GM12874 (cell line): ENCODE results near the gene KRT5.

Source experiments
- TF ChIP-seq, protein P1 (sequence below): IDR thresholded peaks from 2 replicates; pipeline ENCODE4 v1.5.1; 2011; ENCODE audit warnings: low read depth, mild to moderate bottlenecking, control low read depth, low read length, moderate library complexity; ENCODE audit not compliant: insufficient read depth

The KRT5 gene

DNA sequence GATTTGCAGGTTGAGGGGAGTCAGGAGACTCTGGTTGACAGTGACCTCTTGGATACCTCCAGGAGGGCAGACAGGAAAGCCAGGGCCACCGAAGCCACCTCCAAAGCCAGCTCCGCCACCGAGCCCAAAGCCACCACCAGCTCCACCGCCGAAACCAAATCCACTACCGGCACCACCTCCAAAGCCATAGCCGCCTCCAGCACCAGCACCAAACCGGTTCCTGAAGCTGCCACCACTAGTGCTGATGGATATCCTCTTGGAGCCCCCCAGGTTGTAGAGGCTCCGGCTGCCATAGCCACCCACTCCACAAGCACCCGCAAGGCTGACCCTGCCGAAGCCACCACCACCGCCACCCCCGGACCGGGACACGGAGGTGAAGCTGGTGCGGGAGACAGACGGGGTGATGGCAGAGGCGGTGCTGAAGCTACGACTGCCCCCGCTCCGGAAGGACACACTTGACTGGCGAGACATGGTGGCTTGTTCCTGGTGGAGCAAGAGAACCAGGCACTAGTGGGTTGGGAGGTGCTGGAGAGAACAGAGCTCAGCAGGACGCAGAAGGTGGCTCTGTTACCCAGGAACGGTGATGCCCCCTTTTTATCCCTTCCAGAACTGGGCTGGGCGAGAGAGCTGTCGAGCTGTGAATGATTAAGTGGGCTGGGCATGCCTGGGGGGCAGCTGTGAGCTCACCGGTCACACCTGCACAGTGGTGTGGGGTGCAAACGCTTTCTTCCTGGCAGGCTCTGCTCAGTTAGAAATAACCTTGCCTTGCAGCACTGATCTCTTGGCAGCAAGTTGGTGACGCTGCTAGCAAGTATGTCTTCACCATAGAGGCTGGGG lies at the start of gene KRT5:
KRT5 (minus strand) TSS at position 569 of the 837 bp plus-strand sequence; CDS start at position 471, 98 bp downstream.
- TF ChIP-seq, protein P1, sequence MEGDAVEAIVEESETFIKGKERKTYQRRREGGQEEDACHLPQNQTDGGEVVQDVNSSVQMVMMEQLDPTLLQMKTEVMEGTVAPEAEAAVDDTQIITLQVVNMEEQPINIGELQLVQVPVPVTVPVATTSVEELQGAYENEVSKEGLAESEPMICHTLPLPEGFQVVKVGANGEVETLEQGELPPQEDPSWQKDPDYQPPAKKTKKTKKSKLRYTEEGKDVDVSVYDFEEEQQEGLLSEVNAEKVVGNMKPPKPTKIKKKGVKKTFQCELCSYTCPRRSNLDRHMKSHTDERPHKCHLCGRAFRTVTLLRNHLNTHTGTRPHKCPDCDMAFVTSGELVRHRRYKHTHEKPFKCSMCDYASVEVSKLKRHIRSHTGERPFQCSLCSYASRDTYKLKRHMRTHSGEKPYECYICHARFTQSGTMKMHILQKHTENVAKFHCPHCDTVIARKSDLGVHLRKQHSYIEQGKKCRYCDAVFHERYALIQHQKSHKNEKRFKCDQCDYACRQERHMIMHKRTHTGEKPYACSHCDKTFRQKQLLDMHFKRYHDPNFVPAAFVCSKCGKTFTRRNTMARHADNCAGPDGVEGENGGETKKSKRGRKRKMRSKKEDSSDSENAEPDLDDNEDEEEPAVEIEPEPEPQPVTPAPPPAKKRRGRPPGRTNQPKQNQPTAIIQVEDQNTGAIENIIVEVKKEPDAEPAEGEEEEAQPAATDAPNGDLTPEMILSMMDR: no peak

DNA sequence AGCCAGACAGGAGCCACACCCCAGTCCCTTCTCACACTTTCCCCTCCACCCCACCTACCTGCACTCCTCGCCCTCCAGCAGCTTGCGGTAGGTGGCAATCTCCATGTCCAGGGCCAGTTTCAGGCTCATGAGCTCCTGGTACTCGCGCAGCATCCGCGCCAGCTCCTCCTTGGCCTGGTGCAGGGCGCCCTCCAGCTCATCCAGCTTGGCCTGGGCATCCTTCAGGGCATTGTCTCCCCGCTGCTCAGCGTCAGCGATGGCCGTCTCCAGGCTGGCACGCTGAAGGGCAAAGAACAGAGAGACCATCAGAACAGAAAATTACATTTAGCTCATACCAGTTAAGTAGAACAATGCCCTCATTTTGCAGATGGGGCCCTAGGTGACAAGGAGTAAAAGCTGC lies 47.9 kb upstream of the KRT5 start:
- TF ChIP-seq, protein P1: no peak

DNA sequence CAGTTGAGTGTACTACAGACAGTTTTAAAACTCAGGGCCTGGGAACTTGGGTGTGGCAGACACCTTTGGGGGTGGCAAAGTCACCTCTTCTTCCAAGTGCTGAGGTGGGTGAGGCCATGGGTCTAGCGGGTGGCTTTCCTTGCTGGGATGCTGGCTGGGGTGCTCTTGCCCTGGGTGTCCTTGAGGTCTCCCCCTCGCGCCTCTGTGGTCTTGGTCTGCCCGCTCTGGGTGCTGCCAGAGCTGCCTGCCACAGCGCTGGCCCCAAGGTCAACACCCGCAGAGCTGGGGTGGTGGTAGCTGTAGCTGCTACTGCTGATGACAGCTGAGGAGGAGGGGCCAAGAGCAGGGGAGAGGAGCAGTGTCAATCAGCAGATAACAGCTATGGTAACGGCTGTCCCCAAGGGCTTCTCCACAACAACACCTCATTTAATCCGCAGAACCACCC lies 46.7 kb upstream of the KRT5 start:
- TF ChIP-seq, protein P1: no peak

DNA sequence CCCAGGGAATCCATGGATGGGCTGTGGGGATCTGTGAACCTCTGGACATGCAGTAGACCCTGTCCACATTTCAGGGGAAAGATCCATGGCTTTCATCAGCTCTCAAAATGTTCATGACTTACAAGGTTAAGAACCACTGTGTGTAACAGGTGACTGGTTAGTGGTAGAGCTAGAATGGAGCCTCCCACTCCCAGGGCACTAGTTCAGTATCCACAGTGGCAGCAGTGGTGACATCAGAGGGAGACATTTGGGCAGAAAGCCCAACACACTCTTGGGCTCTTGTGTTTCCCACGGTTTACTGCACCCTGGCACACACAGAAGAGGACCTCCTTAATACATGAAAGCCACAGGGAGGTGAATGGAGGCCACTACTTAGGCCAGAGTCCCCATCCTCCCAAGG lies 44.4 kb upstream of the KRT5 start:
- TF ChIP-seq, protein P1: no peak

DNA sequence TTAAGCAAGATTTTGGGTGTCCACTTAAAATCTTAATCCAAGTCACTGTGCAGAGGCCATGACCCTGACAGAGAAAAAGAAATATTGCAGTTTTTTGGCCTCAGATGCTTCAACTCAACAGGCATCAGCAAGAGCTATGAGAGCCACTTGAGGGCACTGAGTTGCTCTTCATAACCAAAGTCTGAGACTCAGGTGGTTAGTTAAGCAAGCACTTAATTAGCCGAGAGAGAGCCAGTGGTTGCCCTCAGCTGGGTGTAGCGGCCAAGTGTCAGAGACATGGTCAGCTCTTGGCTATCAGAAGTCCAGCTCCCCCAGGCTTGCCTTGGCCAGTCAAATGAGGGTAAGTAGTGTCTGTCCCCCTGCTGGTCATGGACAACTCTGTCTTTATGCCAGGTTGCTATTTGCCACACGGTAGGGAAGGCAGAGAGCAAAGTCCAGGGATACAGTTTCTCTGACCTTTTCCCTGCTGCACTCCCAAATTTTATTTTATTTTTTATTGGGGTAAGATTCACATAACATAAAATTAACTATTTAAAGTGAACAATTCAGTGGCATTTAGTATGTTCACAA lies 41.8 kb upstream of the KRT5 start:
- TF ChIP-seq, protein P1: peak; percentile 29; the same call in 1 of the 2 replicates

DNA sequence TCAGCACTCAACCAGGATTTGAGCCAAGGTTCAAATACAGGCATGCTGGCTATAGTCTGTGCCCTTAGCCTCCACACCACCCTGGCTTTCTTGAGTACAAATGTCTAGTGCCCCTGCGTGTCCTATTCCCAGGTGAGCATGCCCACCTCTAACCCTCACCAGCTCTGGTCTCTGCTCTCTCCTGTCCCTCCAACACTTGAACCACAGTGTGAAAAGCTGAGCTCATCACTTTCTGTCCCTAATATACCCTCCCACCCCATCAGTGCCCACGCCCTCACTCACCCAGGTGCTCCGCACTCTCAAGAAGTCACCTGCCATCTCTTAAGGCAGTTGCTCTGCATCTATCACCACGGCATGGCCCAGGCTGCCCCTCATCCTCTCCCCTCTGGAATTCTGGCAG lies 39.8 kb upstream of the KRT5 start:
- TF ChIP-seq, protein P1: no peak

DNA sequence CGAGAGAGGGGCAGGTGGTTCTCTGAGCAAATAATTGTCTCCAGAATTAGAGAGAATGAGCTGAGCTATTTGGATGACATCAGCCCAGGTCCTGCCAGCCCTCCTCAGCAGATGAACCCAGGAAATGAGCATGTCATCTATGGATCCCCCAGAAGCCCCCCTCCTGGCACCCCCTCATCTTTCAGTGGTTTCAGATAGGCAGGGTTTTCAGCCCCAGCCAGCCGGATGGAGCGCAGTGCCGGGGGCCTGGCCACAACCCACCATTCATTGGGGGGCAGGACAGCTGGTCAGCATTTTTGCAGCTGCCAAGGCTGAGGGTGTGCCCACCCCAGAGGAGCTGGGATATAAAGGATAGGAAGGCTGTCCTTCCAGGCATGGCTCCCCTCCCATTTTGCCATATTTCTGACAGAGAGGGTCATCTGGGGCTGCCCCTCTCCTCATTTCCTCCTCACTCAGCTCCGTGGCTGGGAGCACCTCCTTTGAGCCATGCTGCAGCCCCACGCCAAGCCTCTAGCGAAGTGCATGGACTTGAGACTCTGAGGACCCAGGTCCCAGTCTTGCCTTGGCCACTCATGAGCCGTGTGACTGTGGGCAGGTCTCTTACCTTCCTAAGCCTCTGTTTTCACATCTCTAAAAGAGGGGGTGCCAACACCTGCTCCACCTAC lies 38.7 kb upstream of the KRT5 start:
- TF ChIP-seq, protein P1: no peak
